ENCODE measurements around the gene SYNC. TPM values are rescaled to one million over a fixed set of nuclear protein-coding genes. Genes with fewer than 3 reads are reported as not detected.
"Not testable (repeated sequence)": the region's sequence is repeated elsewhere in the genome, so short reads cannot be mapped to it uniquely, and the experiment has no call there.

The SYNC gene
- total RNA-seq, 5 donors from 2014 or later (not counting 1 experiment from before 2014, with no cell fraction given), result 0.07 TPM; not detected in 4

DNA sequence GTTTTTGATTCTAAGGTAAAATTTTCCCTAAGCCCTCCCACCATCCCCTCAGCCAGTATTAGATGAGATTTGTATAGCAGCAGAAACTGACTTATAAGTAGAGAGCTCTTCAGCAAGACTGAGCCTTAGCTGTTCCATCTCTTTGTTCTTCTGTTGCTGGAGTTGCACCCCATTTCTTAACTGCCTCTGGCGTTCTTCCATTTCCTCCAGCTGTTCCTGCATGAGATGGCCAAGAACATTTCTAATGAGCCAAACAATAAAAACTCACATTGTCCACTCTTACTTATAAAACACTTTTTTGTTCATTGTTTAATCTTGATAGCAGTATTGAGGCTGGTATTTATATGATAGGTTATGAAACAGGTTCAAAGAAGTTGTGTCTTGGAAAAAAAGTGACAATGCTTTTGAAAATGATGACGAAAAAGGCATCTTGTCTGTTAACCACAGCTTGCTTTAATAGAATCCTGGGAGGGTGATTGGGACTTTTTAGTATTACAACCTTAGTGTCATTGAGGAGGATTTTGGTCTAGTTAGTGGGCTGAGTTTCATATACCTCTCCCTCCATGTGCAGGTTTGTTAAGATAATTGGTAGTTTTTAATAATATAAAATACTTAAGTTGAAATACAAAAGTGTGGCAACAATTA, 18.3 kb downstream of the SYNC start:
- peak overlapping the region in 1 of 2 donors; percentile 36 for H3K27ac Mint-ChIP-seq
- ChIA-PET CTCF (interaction anchor here in 1 of 2 donors (0.6 kb wide), 1 partner anchor 164 kb away, joined by 4 read pairs; no protein-coding TSS in a partner anchor), POLR2A (no interaction called here)
- WGBS (ENCODE audit: insufficient coverage), result 100% methylated on average over 1 of the region's 2 CpGs
- no peaks in the 10 kb centered on the region for H3K27me3 Mint-ChIP-seq
- no peaks in the 10 kb centered on the region for H3K4me1 Mint-ChIP-seq
- H3K9me3 ChIP-seq, result no peaks in the 10 kb centered on the region
- H3K27me3 ChIP-seq (replicated peaks in 1 of 2; ENCODE audit: control insufficient read depth in 2 of 2, extremely low read depth in 1 of 2, insufficient read depth in 2 of 2, low read length in 1 of 2), result no peaks in the 10 kb centered on the region
- H3K36me3 Mint-ChIP-seq, result peaks cover 47% of the 10 kb centered on the region
- no peak overlapping the region for H3K27ac ChIP-seq (ENCODE audit: low read length)
- peaks cover 5 to 51% of the 10 kb centered on the region in 2 donors for H3K36me3 ChIP-seq (ENCODE audit: control insufficient read depth in 2 of 2, extremely low read depth in 1 of 2, insufficient read depth in 1 of 2, low read length in 1 of 2)
- no peak for DNase-seq
- no peak for ATAC-seq (replicated peaks in 1 of 4)
- no peak overlapping the region for H3K4me3 ChIP-seq (ENCODE audit: control insufficient read depth in 1 of 2, extremely low read depth in 1 of 2, low read length in 1 of 2)
- H3K4me3 Mint-ChIP-seq, result no peak overlapping the region
- H3K4me1 ChIP-seq (ENCODE audit: control insufficient read depth in 1 of 2, extremely low read depth in 1 of 2, insufficient read depth in 2 of 2, low read length in 2 of 2), result no peaks in the 10 kb centered on the region
- no peaks in the 10 kb centered on the region for H3K9me3 Mint-ChIP-seq

DNA sequence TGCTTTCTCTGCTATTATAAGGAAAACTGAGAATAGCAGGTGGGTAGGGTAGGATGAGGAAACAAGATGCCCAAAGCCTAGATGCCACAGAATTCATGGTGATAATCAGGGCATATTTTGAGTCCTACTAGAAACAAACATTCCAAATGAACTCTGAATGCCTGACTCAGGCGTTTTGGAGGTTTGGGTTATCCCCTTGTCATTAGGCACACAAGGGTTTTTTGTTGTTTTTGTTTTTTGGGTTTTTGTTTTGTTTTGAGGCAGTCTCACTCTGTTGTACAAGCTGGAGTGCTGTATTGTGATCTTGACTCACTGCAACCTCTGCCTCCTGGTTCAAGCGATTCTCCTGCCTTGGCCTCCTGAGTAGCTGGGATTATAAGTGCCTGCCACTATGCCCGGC, 19.2 kb downstream of the SYNC start:
- ChIA-PET POLR2A (no interaction called here), CTCF (no interaction called here)
- Mint-ChIP-seq H3K27me3 (no peaks in the 10 kb centered on the region), H3K27ac (no peak overlapping the region), H3K36me3 (peaks cover 47% of the 10 kb centered on the region), H3K4me3 (no peak overlapping the region), H3K4me1 (no peaks in the 10 kb centered on the region), H3K9me3 (no peaks in the 10 kb centered on the region)
- no peaks in the 10 kb centered on the region for H3K4me1 ChIP-seq (ENCODE audit: control insufficient read depth in 1 of 2, extremely low read depth in 1 of 2, insufficient read depth in 2 of 2, low read length in 2 of 2)
- DNase-seq (no peak), ATAC-seq (replicated peaks in 1 of 4) (no peak)
- no peaks in the 10 kb centered on the region for H3K27me3 ChIP-seq (replicated peaks in 1 of 2; ENCODE audit: control insufficient read depth in 2 of 2, extremely low read depth in 1 of 2, insufficient read depth in 2 of 2, low read length in 1 of 2)
- H3K27ac ChIP-seq (ENCODE audit: low read length), result no peak overlapping the region
- H3K36me3 ChIP-seq (ENCODE audit: control insufficient read depth in 2 of 2, extremely low read depth in 1 of 2, insufficient read depth in 1 of 2, low read length in 1 of 2), result peaks cover 12 to 58% of the 10 kb centered on the region in 2 donors
- no peak overlapping the region for H3K4me3 ChIP-seq (ENCODE audit: control insufficient read depth in 1 of 2, extremely low read depth in 1 of 2, low read length in 1 of 2)
- WGBS (ENCODE audit: insufficient coverage), result 80% methylated on average over 1 of the region's 3 CpGs
- H3K9me3 ChIP-seq, result no peaks in the 10 kb centered on the region

DNA sequence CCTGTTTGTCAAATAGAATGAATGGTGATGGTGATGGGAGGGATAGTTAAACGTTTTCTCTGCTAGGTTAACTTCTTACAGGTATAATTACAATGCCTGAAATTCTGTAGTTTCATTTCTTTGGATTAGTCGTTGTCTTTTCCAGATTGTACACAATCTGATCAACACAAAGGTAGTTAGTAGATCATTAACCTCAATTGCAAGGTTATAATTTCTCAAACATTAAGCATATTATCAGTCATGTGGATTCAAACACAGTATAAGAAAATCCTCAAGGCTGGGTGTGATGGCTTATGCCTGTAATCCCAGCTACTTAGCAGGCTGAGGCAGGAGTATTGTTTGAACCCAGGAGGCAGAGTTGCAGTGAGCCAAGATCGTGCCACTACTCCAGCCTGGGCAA, 20.6 kb downstream of the SYNC start:
- ChIA-PET CTCF (no interaction called here), POLR2A (no interaction called here)
- Mint-ChIP-seq H3K27me3 (no peaks in the 10 kb centered on the region), H3K27ac (no peak overlapping the region), H3K4me1 (no peaks in the 10 kb centered on the region), H3K9me3 (no peaks in the 10 kb centered on the region), H3K36me3 (peaks cover 50% of the 10 kb centered on the region), H3K4me3 (no peak overlapping the region)
- H3K4me1 ChIP-seq (ENCODE audit: control insufficient read depth in 1 of 2, extremely low read depth in 1 of 2, insufficient read depth in 2 of 2, low read length in 2 of 2), result no peaks in the 10 kb centered on the region
- H3K36me3 ChIP-seq (ENCODE audit: control insufficient read depth in 2 of 2, extremely low read depth in 1 of 2, insufficient read depth in 1 of 2, low read length in 1 of 2), result peaks cover 12 to 68% of the 10 kb centered on the region in 2 donors
- H3K27me3 ChIP-seq (replicated peaks in 1 of 2; ENCODE audit: control insufficient read depth in 2 of 2, extremely low read depth in 1 of 2, insufficient read depth in 2 of 2, low read length in 1 of 2), result no peaks in the 10 kb centered on the region
- no peak for DNase-seq
- no peak overlapping the region for H3K4me3 ChIP-seq (ENCODE audit: control insufficient read depth in 1 of 2, extremely low read depth in 1 of 2, low read length in 1 of 2)
- no peak overlapping the region for H3K27ac ChIP-seq (ENCODE audit: low read length)
- no CpG with 5 or more reads among the region's 3 CpGs for WGBS (ENCODE audit: insufficient coverage)
- ATAC-seq (replicated peaks in 1 of 4), result no peak
- H3K9me3 ChIP-seq, result no peaks in the 10 kb centered on the region

DNA sequence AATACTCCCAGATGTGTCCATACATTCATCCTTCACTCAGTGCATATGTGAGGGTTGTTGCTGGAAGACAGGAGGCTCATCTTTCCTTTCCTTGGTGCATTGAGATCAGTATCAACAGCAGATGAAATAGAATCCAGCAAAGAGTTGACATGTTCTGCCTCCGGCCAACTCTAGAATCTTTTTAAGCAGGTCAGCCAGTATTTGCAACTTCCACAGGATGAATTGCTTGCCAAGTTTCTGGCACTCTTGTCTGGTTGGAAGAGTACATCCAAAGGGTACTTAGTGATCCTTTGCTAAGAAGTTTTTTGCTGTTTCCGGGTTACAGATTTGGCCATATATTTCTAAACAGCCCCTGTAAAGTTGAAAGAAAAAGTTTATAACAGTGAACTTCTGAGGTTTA, 21.1 kb downstream of the SYNC start:
- H3K4me3 ChIP-seq (ENCODE audit: control insufficient read depth in 1 of 2, extremely low read depth in 1 of 2, low read length in 1 of 2), result no peak overlapping the region
- H3K36me3 ChIP-seq (ENCODE audit: control insufficient read depth in 2 of 2, extremely low read depth in 1 of 2, insufficient read depth in 1 of 2, low read length in 1 of 2), result peaks cover 15 to 73% of the 10 kb centered on the region in 2 donors
- Mint-ChIP-seq H3K4me3 (no peak overlapping the region), H3K27me3 (no peaks in the 10 kb centered on the region), H3K9me3 (no peaks in the 10 kb centered on the region), H3K36me3 (peaks cover 47% of the 10 kb centered on the region), H3K4me1 (no peaks in the 10 kb centered on the region), H3K27ac (no peak overlapping the region)
- CTCF ChIA-PET, result no interaction called here
- WGBS (ENCODE audit: insufficient coverage), result 100% methylated on average over 1 of the region's 2 CpGs
- H3K27ac ChIP-seq (ENCODE audit: low read length), result no peak overlapping the region
- POLR2A ChIA-PET, result no interaction called here
- no peaks in the 10 kb centered on the region for H3K27me3 ChIP-seq (replicated peaks in 1 of 2; ENCODE audit: control insufficient read depth in 2 of 2, extremely low read depth in 1 of 2, insufficient read depth in 2 of 2, low read length in 1 of 2)
- DNase-seq, result no peak
- no peaks in the 10 kb centered on the region for H3K9me3 ChIP-seq
- no peaks in the 10 kb centered on the region for H3K4me1 ChIP-seq (ENCODE audit: control insufficient read depth in 1 of 2, extremely low read depth in 1 of 2, insufficient read depth in 2 of 2, low read length in 2 of 2)
- ATAC-seq (replicated peaks in 1 of 4), result no peak

DNA sequence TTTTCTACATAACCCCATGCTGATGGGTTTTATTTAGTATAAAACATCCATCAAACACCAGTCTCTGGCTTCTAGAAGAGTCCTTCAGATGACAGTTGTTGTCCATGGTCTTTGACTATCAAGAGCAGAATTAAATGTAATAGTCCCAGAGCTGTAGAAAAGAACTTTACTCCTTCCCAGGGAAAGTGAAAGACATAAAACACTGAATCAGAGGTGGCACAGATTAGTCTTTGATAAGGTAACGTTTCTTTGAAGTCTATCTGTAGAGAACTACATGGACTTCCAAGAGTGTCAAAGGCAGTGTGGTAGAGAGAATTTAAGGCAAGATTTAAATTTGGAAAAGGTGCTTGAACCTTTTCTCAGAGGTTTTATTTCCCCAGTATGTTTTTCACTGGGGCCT, 21.9 kb downstream of the SYNC start:
- WGBS (ENCODE audit: insufficient coverage), result 83% methylated on average over 1 of the region's 1 CpG
- ATAC-seq (replicated peaks in 1 of 4) (no peak), DNase-seq (no peak)
- H3K9me3 ChIP-seq, result no peaks in the 10 kb centered on the region
- ChIA-PET CTCF (no interaction called here), POLR2A (no interaction called here)
- H3K27ac Mint-ChIP-seq, result no peak overlapping the region
- no peak overlapping the region for H3K4me3 Mint-ChIP-seq
- H3K4me3 ChIP-seq (ENCODE audit: control insufficient read depth in 1 of 2, extremely low read depth in 1 of 2, low read length in 1 of 2), result no peak overlapping the region
- peaks cover 43% of the 10 kb centered on the region for H3K36me3 Mint-ChIP-seq
- H3K4me1 ChIP-seq (ENCODE audit: control insufficient read depth in 1 of 2, extremely low read depth in 1 of 2, insufficient read depth in 2 of 2, low read length in 2 of 2), result no peaks in the 10 kb centered on the region
- peaks cover 14 to 73% of the 10 kb centered on the region in 2 donors for H3K36me3 ChIP-seq (ENCODE audit: control insufficient read depth in 2 of 2, extremely low read depth in 1 of 2, insufficient read depth in 1 of 2, low read length in 1 of 2)
- H3K27me3 Mint-ChIP-seq, result no peaks in the 10 kb centered on the region
- H3K4me1 Mint-ChIP-seq, result no peaks in the 10 kb centered on the region
- H3K9me3 Mint-ChIP-seq, result no peaks in the 10 kb centered on the region
- H3K27ac ChIP-seq (ENCODE audit: low read length), result no peak overlapping the region
- no peaks in the 10 kb centered on the region for H3K27me3 ChIP-seq (replicated peaks in 1 of 2; ENCODE audit: control insufficient read depth in 2 of 2, extremely low read depth in 1 of 2, insufficient read depth in 2 of 2, low read length in 1 of 2)

DNA sequence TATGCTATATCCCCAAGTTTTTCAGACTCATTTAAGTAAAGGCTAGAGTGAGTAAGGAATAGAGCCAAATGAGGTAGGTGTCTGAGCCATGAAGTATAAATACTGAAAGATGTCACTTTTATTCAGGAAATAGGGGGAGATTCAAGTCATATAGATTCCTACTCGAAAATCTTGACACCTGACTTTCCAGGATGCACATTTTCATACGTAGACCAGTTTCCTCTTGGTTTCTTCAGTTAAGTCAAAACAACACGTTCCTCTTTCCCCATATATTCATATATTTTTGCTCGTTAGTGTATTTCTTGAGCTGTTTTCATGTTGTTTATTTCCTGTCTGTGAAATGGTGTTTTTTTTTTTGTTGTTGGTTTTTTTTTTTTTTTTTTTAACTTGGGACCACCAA, 22.6 kb downstream of the SYNC start:
- H3K27ac ChIP-seq (ENCODE audit: low read length); H3K27me3 Mint-ChIP-seq; H3K4me1 ChIP-seq (ENCODE audit: control insufficient read depth in 1 of 2, extremely low read depth in 1 of 2, insufficient read depth in 2 of 2, low read length in 2 of 2); H3K9me3 Mint-ChIP-seq; H3K4me3 ChIP-seq (ENCODE audit: control insufficient read depth in 1 of 2, extremely low read depth in 1 of 2, low read length in 1 of 2); H3K9me3 ChIP-seq; H3K27me3 ChIP-seq (replicated peaks in 1 of 2; ENCODE audit: control insufficient read depth in 2 of 2, extremely low read depth in 1 of 2, insufficient read depth in 2 of 2, low read length in 1 of 2); H3K4me1 Mint-ChIP-seq; H3K4me3 Mint-ChIP-seq; DNase-seq; ATAC-seq (replicated peaks in 1 of 4): not testable (repeated sequence)
- H3K36me3 ChIP-seq (ENCODE audit: control insufficient read depth in 2 of 2, extremely low read depth in 1 of 2, insufficient read depth in 1 of 2, low read length in 1 of 2), result peaks cover 10 to 72% of the 10 kb centered on the region in 2 donors
- H3K27ac Mint-ChIP-seq, result peak overlapping the region; percentile 22 to 67
- no CpG with 5 or more reads among the region's 4 CpGs for WGBS (ENCODE audit: insufficient coverage)
- CTCF ChIA-PET, result interaction anchor here in 1 of 2 donors (0.6 kb wide), 1 partner anchor 86 kb away, joined by 4 read pairs; no protein-coding TSS in a partner anchor
- POLR2A ChIA-PET, result interaction anchor here in 1 of 2 donors (0.8 kb wide), 1 partner anchor 438 kb away, joined by 3 read pairs; no protein-coding TSS in a partner anchor
- H3K36me3 Mint-ChIP-seq, result peaks cover 46% of the 10 kb centered on the region
